Stimulated activated CD4-positive, alpha-beta T cell treated with anti-CD3 and anti-CD28 coated beads, Interleukin-15, amount 100 ng/mL, for 1 hour (primary cell): ENCODE results near the gene PRR13.
"Not testable (repeated sequence)": the region's sequence is repeated elsewhere in the genome, so short reads cannot be mapped to it uniquely, and the experiment has no call there.

Experiments
- DNase-seq, 2 donors: peaks; one replicate each; pipeline ENCODE4 v3.0.0-alpha.2; 2020; ENCODE audit warnings: low read depth in 1 of 2, low spot score in 1 of 2

Gene PRR13

DNA sequence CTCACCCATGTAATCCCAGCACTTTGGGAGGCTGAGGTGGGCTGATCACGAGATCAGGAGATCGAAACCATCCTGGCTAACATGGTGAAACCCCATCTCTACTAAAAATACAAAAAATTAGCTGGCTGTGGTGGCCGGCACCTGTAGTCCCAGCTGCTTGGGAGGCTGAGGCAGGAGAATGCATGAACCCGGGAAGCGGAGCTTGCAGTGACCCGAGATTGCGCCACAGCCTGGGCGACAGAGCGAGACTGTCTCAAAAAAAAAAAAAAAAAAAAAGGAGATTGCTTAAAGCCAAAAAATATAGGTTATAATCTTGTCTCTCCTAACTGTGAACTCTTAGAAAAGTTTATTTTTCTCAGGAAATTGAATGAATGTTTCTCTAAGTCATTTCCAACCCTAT, 6.2 kb upstream of the PRR13 start:
- not testable (repeated sequence) for DNase-seq

DNA sequence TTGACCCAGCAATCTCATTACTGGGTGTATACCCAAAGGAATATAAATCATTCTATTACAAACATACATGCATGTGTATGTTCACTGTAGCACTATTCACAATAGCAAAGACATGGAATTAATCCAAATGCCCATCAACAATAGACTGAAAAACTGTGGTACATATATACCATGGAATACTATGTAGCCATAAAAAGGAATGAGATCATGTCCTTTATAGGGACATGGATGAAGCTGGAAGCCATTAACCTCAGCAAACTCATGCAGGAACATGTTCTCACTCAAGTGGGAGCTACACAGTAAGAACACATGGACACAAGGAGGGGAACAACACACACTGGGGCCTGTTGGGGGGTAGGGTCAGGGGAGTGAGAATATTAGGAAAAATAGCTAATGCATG, 2.0 kb upstream of the PRR13 start:
- not testable (repeated sequence) for DNase-seq

GRCh38 chr12:53443955-53444354, 2.4 kb downstream of the PRR13 start:
- no peak for DNase-seq

- DNase-seq = not testable (repeated sequence)
Measured at GRCh38 chr12:53444593-53445325, 3.2 kb downstream of the PRR13 start.

- no peak for DNase-seq
Measured at GRCh38 chr12:53450936-53451335, 9.4 kb downstream of the PRR13 start.

DNA sequence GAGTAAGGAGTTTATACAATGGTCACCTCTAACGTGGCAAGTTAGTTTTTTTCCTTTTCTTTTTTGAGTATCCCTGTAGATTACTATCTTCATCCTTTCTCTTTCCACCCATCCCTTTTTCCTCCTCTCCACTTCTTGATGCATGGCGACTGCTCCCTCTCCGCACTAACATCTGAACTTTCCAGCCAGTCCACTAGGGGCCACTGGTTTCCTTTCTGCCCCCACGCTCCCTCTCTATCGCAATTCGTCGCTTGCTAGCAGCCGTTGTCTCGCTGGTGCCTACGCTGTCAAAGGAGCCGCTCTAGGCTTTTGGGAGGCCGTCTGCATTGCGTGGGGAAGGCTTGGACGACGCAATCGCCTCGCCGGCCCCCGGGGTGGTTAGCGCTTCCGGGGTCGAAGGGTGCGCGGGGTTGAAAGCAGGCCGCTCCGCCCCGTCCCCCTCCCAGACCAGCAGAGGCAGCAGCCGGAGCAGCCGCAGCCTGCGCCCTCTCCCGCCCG, 10.2 kb downstream of the PRR13 start, which contains the start of gene PCBP2:
Gene PCBP2, plus strand, starts transcription at position 442 of the 498 bp plus-strand sequence. CDS start 2,699 bp downstream, outside the sequence.
- peak; percentile 92 to 97 for DNase-seq

DNA sequence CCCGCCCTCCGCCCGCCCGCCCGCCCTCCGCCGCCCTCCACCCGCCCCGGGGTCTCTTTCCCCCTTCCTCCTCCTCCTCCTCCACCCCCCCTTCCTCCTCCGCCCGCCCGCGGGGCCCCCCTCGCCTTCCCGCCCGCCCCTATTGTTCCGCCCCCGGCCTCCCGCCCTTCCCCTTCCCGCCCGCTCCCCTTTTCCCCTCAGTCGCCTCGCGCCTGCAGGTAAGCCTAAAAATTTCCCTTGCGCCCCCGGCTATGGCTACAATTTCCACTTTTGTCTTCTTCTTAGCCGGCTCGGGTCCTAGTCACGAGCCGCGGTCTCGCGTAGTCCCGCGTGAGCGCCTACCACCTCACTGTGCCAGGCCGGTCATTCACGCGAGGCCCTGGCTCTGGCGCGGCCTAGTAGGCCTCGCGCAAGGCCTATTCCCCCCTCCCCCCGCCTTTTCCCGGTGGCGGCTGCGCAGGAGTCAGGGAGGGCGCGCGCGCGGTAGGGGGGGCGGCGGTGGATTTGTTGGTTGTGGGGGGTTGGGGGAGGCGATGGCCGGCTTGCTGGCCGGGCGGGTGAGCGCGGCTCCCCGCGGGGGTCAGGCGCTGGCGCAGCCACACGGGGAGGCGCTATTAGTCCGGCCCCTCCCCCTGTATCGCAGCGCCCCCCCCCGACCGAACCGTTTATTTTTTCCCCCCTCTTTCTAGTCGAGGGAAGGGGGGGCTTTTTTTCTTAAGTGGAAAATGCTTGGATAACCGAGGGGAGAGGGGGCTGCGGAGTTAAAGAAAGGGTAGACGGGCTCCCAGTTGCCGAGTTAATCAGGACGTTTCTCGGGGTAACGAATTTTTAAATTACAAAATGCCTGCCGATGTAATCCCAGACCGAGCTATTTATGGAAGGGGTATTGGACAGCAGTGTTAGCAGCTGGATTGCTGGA, 10.9 kb downstream of the PRR13 start:
- DNase-seq = peak; percentile 69 to 70

GRCh38 chr12:53453953-53454640, 12.6 kb downstream of the PRR13 start:
- no peak for DNase-seq

DNA sequence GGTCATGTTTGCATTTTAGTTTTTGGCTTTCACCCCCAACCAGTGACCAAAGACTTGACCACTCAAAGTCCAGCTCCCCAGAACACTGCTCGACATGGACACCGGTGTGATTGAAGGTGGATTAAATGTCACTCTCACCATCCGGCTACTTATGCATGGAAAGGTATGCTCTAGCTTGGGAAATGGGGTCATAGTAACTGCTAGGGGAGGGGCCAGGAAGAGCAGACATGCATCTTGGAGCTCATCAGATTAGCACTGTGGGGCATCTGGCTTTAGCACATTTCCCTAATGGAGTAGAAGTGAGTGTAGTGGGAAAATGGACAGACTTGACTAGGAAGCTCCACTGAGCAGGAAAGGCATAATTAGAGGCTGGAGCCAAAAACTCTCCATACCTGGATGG, 13.2 kb downstream of the PRR13 start:
- no peak for DNase-seq

GRCh38 chr12:53456654-53457366, 15.3 kb downstream of the PRR13 start:
- DNase-seq = no peak

DNA sequence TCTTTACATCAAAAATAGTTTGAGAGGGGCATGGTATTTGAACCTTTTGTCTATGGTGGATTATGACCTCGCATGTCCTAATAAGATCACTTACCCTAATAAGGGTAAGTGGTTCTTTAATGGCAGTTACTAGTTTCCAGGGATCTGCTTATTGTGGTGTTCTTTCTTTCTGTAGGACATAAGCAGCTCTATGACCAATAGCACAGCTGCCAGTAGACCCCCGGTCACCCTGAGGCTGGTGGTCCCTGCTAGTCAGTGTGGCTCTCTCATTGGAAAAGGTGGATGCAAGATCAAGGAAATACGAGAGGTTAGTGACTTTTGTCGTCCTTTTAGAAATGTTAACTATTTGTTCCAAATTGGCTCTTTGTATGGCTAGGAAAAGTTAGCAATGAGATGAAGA, 17.6 kb downstream of the PRR13 start:
- DNase-seq = no peak

GRCh38 chr12:53461059-53461458, 19.5 kb downstream of the PRR13 start:
- DNase-seq = no peak

DNA sequence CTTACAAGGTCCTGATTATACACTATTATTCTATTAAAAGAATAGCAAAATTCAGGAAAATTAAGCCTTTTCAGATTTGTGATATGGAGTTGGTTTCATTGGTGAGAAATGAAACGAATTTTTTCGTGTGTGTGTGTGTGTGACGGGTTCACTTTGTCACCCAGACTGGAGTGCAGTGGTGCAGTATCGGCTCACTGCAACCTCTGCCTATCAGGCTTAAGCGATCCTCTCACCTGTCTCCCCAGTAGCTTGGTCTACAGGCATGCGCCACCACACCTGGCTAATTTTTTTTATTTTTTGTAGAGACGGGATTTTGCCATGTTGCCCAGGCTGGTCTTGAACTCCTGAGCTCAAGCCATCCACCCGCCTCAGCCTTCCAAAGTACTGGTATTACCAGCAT, 20.1 kb downstream of the PRR13 start:
- DNase-seq = no peak

- DNase-seq = no peak
Measured at GRCh38 chr12:53462935-53463334, 21.4 kb downstream of the PRR13 start.

GRCh38 chr12:53463802-53464560, 22.4 kb downstream of the PRR13 start:
- DNase-seq = no peak

DNA sequence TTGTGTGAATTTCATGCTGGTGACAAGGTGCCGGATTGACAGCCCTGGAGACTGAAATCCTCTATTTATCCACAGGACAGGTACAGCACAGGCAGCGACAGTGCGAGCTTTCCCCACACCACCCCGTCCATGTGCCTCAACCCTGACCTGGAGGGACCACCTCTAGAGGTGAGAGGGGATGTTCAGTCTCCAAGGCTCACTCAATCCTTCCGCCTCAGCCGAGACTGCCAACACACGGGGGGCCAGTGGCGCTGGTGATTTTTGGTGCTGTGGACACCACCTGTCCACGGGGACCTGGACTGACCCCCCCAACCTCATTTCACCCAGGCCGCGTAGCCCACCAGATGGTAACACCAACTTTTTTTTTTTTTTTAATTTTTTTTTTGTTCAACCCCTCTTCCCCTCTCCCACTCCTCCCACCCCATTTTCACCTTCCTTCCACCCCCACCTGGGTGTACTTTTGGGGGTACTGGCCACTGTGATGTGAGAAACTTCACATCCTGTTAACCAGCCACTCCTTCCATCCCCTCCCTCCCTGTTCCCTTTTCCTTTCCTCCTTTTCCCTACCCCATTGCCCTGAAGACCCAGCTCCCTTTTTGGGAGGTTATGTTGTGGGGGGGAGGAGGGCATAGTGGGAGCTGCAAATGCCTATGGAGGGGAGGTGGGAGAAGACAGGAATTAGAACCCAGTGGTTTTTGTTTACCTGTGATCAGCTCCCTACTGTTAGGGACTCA, 23.3 kb downstream of the PRR13 start:
- no peak for DNase-seq

GRCh38 chr12:53465679-53466078, 24.1 kb downstream of the PRR13 start:
- DNase-seq = no peak

DNA sequence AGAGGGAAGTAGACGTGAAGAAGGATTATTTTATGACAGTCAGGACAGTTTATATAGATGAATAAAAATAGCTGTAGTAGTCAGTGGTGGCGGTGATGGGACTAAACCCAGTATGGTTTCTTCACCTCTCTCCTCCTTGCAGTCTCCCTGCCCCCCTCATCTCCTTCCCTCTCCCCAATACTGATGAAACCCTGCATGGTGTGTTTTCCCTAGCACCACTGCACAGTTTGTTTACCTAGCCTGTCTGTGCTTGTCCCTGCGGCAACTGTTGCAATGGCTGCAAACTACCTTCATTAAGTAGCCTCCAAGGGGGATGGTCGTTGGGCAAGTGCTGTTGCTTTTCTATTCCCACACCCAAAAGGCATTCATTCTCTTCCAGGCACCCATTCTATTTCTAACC, 25.1 kb downstream of the PRR13 start:
- no peak for DNase-seq

- DNase-seq = no peak
Measured at GRCh38 chr12:53467082-53467481, 25.5 kb downstream of the PRR13 start.
